ENCODE measurements around the gene GLI3.

- TF ChIP-seq POLR2AphosphoS5 (IDR thresholded peaks at IDR 0.05; ENCODE audit: low read depth, low read length) (no peak), POLR2A (IDR thresholded peaks at IDR 0.05; ENCODE audit: low read depth, low read length) (no peak)
These were observed 151.5 kb downstream of the GLI3 start for GRCh38 chr7:42085531-42085930.
